ENCODE data around the gene SERPINB6. TPM values are rescaled to one million over a fixed set of nuclear protein-coding genes. Genes with fewer than 3 reads are reported as not detected.

SERPINB6 gene
- total RNA-seq, 2 donors from 2014 or later: 128 to 150 TPM

GRCh38 chr6:2979819-2980464 is 8.6 kb upstream of the SERPINB6 start:
- no peaks in the 10 kb centered on the region for H3K36me3 ChIP-seq (ENCODE audit: control insufficient read depth, insufficient read depth, low read length)
- H3K27me3 ChIP-seq (ENCODE audit: control insufficient read depth, insufficient read depth, low read length, poor library complexity, severe bottlenecking): no peaks in the 10 kb centered on the region
- H3K27ac Mint-ChIP-seq: peak overlapping the region; percentile 16
- no peak for TF ChIP-seq CTCF (conservative IDR thresholded peaks at IDR 0.05)
- H3K27ac ChIP-seq (ENCODE audit: low read depth, low read length): no peak overlapping the region
- no peaks in the 10 kb centered on the region for H3K27me3 Mint-ChIP-seq (ENCODE audit: insufficient read depth)
- H3K9me3 Mint-ChIP-seq: no peaks in the 10 kb centered on the region
- H3K4me3 Mint-ChIP-seq: no peak overlapping the region
- no peaks in the 10 kb centered on the region for H3K9me3 ChIP-seq (ENCODE audit: control insufficient read depth, low read length)
- DNase-seq: peak; percentile 50
- peaks cover 25% of the 10 kb centered on the region for H3K4me1 ChIP-seq (ENCODE audit: control insufficient read depth, insufficient read depth, low read length)
- no peak overlapping the region for H3K4me3 ChIP-seq (ENCODE audit: low read length)
- no peaks in the 10 kb centered on the region for H3K36me3 Mint-ChIP-seq (ENCODE audit: low read depth)
- WGBS, 2 experiments (ENCODE audit: insufficient coverage in 1 of 2, insufficient read length in 1 of 2): 65 to 78% methylated on average over 2 of the region's 2 CpGs
- H3K4me1 Mint-ChIP-seq: peaks cover 64% of the 10 kb centered on the region
- H3K9ac ChIP-seq (ENCODE audit: extremely low read depth, low read length, poor library complexity, severe bottlenecking): peak overlapping the region; percentile 24

- Histone ChIP-seq H3K27ac (ENCODE audit: low read depth, low read length) (no peak overlapping the region), H3K9ac (ENCODE audit: extremely low read depth, low read length, poor library complexity, severe bottlenecking) (no peak overlapping the region), H3K4me1 (ENCODE audit: control insufficient read depth, insufficient read depth, low read length) (peaks cover 21% of the 10 kb centered on the region), H3K36me3 (ENCODE audit: control insufficient read depth, insufficient read depth, low read length) (no peaks in the 10 kb centered on the region), H3K27me3 (ENCODE audit: control insufficient read depth, insufficient read depth, low read length, poor library complexity, severe bottlenecking) (no peaks in the 10 kb centered on the region), H3K4me3 (ENCODE audit: low read length) (no peak overlapping the region), H3K9me3 (ENCODE audit: control insufficient read depth, low read length) (no peaks in the 10 kb centered on the region)
- TF ChIP-seq CTCF (conservative IDR thresholded peaks at IDR 0.05): no peak
- no peak overlapping the region for H3K4me3 Mint-ChIP-seq
- WGBS, 2 experiments (ENCODE audit: insufficient coverage in 1 of 2, insufficient read length in 1 of 2): 70 to 92% methylated on average over 2 to 4 of the region's 4 CpGs
- H3K27me3 Mint-ChIP-seq (ENCODE audit: insufficient read depth): no peaks in the 10 kb centered on the region
- H3K36me3 Mint-ChIP-seq (ENCODE audit: low read depth): no peaks in the 10 kb centered on the region
- H3K27ac Mint-ChIP-seq: peak overlapping the region; percentile 46
- no peak for DNase-seq
- H3K4me1 Mint-ChIP-seq: peaks cover 60% of the 10 kb centered on the region
- H3K9me3 Mint-ChIP-seq: no peaks in the 10 kb centered on the region
These were observed 7.6 kb upstream of the SERPINB6 start for GRCh38 chr6:2978923-2979322.

- no peak for DNase-seq
- no peaks in the 10 kb centered on the region for H3K27me3 Mint-ChIP-seq (ENCODE audit: insufficient read depth)
- no peaks in the 10 kb centered on the region for H3K9me3 Mint-ChIP-seq
- no peaks in the 10 kb centered on the region for H3K36me3 ChIP-seq (ENCODE audit: control insufficient read depth, insufficient read depth, low read length)
- no peak overlapping the region for H3K4me3 ChIP-seq (ENCODE audit: low read length)
- H3K27ac ChIP-seq (ENCODE audit: low read depth, low read length): no peak overlapping the region
- peaks cover 21% of the 10 kb centered on the region for H3K4me1 ChIP-seq (ENCODE audit: control insufficient read depth, insufficient read depth, low read length)
- H3K27ac Mint-ChIP-seq: no peak overlapping the region
- H3K9me3 ChIP-seq (ENCODE audit: control insufficient read depth, low read length): no peaks in the 10 kb centered on the region
- no peaks in the 10 kb centered on the region for H3K27me3 ChIP-seq (ENCODE audit: control insufficient read depth, insufficient read depth, low read length, poor library complexity, severe bottlenecking)
- WGBS, 2 experiments (ENCODE audit: insufficient coverage in 1 of 2, insufficient read length in 1 of 2): 80 to 100% methylated on average over 1 to 3 of the region's 3 CpGs
- H3K36me3 Mint-ChIP-seq (ENCODE audit: low read depth): no peaks in the 10 kb centered on the region
- no peak overlapping the region for H3K4me3 Mint-ChIP-seq
- H3K9ac ChIP-seq (ENCODE audit: extremely low read depth, low read length, poor library complexity, severe bottlenecking): no peak overlapping the region
- no peak for TF ChIP-seq CTCF (conservative IDR thresholded peaks at IDR 0.05)
- H3K4me1 Mint-ChIP-seq: peaks cover 52% of the 10 kb centered on the region
These were observed 6.6 kb upstream of the SERPINB6 start for GRCh38 chr6:2977799-2978590.
